GM21737 (cell line): ENCODE data around the gene DCLK2.

Experiments
- ATAC-seq: cut with Tn5 transposase; IDR thresholded peaks from one replicate; pipeline ENCODE4 v1.9.1; 2021; ENCODE audit warnings: mild to moderate bottlenecking, moderate library complexity; ENCODE audit not compliant: unreplicated experiment

Gene DCLK2

GRCh38 chr4:150234246-150234645, 156.0 kb downstream of the DCLK2 start:
- no peak for ATAC-seq

DNA sequence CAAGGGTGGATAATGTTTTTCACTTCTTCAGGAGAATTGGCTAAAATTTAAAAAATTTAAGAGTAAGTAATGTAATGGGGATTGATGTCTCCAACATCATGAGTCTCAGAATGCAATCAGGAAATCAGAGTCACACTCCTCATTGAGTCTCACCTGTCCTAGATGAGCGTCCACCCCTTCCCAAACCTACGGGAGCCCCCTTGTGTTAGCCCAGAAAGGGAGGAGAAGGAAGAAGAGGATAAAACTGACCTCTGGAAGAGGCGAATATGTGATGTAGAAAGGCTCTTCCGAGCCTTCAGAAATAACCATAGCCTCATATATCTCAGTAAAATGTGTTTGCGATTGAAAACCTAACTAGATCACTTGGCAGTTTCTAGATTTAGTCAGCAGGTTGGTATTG, 157.1 kb downstream of the DCLK2 start:
- no peak for ATAC-seq

GRCh38 chr4:150235808-150236271, 157.6 kb downstream of the DCLK2 start:
- no peak for ATAC-seq

GRCh38 chr4:150236626-150237025, 158.4 kb downstream of the DCLK2 start:
- ATAC-seq: no peak

DNA sequence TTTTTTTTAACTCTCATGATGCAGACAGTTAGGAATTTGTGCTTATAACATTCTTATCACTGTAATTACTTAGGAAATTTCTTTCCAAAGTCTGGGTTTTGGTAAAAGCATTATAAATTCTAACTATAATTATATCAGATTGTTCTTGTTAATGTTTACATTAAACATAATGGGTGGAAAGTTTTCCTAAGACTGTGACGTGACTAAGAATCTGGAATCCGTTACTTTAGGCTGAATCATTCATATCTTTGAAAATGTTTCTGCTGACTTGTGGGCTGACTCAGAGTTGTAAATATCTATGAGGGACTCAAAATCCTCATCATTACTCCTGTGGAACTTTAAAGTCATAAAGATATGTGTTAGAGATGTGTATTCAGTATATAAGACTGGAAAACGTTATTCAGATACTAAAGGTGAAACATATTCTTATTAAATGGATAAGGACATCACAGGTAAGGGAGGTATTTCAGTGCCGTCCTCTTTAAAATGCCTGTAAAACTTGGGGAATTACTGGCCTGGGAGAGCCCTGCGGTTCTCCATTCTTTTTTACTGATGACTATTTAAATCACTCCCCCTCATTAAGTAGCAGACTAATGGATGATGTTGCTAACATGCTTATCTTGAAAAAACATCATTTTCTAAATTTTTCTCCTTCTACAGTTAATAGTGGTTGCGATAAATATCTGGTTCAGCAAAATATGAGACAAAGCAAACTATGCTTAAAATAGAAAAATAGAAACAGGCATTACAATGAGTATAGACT, 159.0 kb downstream of the DCLK2 start:
- ATAC-seq: no peak

GRCh38 chr4:150238591-150238990, 160.3 kb downstream of the DCLK2 start:
- ATAC-seq: no peak

- no peak for ATAC-seq
These were observed 161.8 kb downstream of the DCLK2 start for GRCh38 chr4:150240011-150240410.

- no peak for ATAC-seq
These were observed 164.7 kb downstream of the DCLK2 start for GRCh38 chr4:150242820-150243458.

DNA sequence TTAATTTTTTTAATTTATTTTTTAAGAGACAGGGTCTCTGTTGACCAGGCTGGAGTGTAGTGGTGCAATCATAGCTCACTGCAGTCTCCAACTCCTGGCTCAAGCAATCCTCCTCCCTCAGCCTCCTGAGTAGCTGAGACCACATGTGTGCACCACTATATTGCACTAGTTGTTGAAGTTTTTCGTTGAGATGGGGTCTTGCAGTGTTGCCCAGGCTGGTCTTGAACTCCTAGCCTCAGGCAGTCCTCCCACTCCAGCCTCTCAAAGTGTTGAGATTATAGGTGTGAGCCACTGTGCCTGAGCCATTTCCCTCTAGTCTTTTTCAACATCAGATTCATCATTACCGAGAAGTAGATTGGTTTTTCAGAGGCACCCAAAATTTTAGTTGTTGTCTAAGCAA, 165.7 kb downstream of the DCLK2 start:
- ATAC-seq: no peak

- no peak for ATAC-seq
These were observed 166.4 kb downstream of the DCLK2 start for GRCh38 chr4:150244600-150244999.

DNA sequence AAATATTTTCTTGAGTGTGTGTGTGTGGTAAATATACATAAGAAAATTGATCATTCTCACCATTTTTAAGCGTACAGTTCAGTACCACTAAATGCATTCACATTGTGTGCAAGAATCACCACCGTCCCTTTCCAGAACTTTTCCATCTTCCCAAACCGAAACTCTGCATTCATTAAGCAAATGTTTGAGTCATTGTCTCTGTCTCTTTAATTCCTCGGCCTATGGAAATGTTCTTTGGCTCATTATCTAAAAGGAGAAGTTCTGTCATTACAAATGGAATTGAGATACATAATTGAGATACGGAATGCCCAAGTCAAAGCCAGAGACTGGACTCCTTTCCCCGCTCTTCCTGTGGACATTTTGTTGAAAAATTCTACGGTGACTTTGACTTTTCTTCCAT, 168.9 kb downstream of the DCLK2 start:
- no peak for ATAC-seq

- ATAC-seq: no peak
These were observed 169.9 kb downstream of the DCLK2 start for GRCh38 chr4:150248181-150248580.

DNA sequence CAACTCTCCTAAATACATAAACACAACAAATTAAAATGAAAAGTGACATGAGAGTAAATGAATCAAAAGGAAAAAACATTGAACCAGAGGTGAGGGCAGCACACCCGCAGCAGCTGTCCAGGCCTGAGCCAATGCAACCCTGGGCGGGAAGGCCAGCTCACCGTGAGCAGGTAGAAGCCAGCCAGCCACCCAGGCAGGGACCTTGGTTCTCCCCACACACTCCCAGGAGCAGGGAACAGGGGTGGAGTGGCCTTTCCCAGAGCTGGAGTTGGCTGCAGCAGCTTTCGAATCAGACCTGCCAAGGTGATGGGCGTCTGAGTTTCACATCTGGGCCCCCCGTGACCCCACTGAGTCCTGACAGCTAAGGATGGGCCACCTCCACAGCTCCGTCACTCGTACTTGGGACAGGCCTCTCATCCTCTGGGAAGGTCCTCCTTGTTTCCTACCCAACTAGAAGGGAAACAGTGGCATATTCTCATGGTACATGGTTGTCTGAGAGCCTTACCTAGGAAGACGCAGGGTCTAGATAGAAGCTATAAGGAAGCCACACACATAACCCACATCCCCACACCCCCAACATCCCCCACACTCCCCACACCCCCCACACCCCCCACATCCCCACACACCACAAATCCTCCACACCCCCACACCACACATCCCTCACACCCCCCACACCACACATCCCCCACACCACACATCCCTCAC, 172.2 kb downstream of the DCLK2 start:
- ATAC-seq: no peak

DNA sequence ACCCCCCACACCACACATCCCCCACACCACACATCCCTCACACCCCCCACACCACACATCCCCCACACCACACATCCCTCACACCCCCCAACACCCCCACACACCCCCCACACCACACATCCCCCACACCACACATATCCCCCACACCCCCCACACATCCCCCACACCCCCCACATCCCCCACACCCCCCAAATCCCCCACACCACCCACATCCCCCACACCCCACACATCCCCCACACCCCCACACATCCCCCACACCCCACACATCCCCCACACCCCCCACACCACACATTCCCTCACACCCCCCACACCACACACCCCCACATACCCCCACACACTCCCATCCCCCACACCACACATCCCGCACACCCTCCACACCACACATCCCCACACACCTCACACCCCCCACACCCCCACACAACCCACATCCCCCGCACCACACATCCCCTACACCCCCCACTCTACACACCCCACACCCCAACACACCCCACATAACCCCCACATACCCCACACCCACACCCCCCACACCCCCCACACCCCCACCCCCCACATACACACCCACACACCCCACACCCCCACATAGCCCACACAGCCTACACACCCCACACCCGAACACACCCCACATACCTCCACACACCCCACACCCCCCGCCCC, 172.9 kb downstream of the DCLK2 start:
- ATAC-seq: no peak

DNA sequence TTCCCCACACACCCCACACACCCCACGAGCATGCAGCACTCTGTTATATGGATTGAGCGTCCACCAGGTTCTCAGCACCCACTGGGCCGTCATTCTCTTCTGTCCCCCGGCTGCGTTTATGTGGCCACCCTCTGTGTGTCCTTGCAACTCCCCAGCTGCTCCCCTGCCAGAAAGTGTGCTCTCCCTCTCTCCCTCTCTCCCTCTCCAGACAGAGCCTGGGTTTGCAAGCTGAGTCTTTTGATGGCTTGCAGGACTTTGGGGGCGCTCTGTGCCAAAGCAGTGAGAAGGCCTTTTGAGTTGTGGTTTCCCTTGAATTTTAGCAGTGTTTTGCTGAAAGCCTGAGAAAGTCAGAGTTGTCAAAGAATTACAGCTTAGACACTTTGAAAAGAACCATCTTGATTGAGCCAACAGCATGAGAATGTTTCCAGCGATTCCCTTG, 173.5 kb downstream of the DCLK2 start:
- ATAC-seq: no peak

DNA sequence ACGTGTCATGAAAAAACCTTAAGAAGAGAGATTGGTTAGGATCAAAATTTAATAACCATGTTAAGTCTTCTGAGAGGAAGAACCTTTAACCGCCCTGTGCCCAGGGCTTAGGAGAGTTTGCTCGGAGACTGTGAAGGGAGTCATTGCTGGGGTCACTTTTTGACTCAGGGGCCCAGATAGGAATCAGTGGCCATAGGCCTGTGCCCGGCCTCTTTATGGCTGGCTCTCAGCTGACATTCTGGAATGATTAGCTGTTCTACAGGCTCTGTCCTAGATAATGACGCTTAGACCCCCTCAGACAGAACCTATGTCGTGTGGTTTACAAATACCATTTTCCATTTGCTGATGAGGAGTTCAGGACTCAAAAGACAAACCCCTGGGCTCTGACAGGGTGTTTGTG, 174.1 kb downstream of the DCLK2 start:
- no peak for ATAC-seq

DNA sequence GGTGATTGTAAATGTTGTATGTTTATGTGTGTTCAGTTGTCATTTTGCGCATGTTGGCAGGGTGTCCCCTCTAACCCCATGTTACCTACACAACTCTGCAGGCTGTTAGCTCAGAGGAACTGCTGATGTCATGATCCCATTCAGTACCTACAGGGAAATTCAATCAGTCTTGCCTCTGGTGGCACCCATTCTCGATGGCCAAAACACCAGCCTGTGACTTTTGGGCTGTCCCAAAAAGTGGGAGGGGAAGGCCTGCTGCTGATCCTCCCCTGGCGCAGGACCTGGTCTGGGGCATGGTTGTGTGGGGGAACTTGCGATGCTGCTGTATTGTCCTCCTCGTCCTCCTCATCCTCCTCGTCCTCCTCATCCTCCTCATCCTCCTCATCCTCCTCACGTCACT, 174.5 kb downstream of the DCLK2 start:
- ATAC-seq: no peak

DNA sequence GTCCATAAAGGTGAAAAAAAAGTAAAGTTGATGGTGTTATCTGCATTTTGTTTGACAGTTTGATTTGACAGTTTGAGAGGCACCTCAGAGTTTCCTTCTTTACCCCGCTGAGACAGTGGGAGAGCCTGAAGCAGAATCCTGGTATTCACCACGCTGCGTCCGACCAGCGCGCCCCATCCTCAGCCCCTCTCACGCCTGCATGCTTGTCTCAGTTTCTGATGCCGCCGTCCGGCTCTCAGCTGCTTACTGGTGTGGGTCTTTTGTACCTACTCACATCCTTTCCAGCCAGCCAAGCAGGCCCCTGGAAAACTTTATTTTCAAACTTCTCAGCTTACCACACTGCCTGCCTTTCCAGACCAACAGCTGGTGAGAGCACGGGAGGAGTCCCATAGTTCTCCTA, 175.2 kb downstream of the DCLK2 start:
- ATAC-seq: no peak

DNA sequence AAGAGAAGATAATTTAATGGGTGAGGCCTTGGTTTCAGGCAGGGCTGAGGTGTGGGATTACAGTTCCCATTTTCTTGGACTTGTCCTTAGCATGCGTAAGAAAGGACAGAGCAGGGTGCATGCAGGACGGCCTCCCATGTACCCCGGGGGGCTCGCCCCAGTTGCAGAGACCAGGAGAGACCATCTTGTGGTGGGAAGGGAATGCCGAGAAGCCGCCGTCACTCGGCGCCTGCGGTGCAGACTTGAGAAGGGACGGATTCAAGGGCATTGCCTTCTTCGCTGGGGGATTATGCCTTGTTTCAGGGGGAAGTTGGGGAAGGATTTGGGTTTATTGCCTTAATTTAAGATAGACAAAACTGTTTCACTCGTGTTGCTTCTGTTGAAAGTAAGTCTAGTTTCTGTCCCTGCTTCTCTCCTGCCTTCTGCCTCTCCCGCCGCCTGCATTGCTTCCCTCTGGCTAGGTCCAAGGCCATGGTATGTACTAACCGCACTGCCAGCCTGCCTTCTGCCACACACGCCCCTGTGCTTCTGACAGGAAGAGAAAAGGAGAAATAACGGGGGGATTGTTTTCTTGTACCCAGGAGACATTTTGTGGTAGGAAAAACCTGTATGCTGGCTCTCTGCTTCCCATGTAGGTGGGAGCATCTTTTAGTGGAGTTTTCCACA, 175.9 kb downstream of the DCLK2 start:
- ATAC-seq: no peak

GRCh38 chr4:150255610-150256224, 177.5 kb downstream of the DCLK2 start:
- no peak for ATAC-seq
